H1 (cell line): Measurements from ENCODE around the gene RNF20. TPM values are rescaled to one million over a fixed set of nuclear protein-coding genes. Genes with fewer than 3 reads are reported as not detected.

ENCODE experiments used
- CTCF ChIA-PET: fragments of 300-600 bp; sonication (Branson Sonifier 250); formaldehyde crosslinking; loops from one replicate; lab custom pipeline; 2021; ENCODE audit not compliant: partially characterized antibody; lab: Charles Lee
- POLR2A ChIA-PET: fragments of 300-600 bp; sonication (Branson Sonifier 250); formaldehyde crosslinking; loops from one replicate; lab custom pipeline; 2021; ENCODE audit warnings: inconsistent platforms; ENCODE audit not compliant: partially characterized antibody; lab: Charles Lee
- DNase-seq, 2 experiments: peaks; one replicate each; pipeline versions ENCODE4 v3.0.0 to v3.0.0-alpha.2; 2010 to 2022; ENCODE audit warnings: low spot score in 2 of 2, low read depth in 1 of 2, mixed read lengths in 1 of 2
- FAIRE-seq: peaks from 2 replicates; lab custom pipeline; 2011; peaks lifted over from hg19 to GRCh38; lab: Jason Lieb, UNC
- H2AFZ ChIP-seq: 2 replicates; pipeline ENCODE4 v1.8.1; 2012; ENCODE audit warnings: low read length, inconsistent platforms
- H2AK5ac ChIP-seq: 2 replicates; pipeline ENCODE4 v1.6.1; 2013; ENCODE audit warnings: low read depth, low read length
- H2BK120ac ChIP-seq: replicated peaks from 2 replicates; pipeline ENCODE3; 2013; ENCODE audit warnings: low read depth, low read length, inconsistent platforms
- H2BK12ac ChIP-seq: 2 replicates; pipeline ENCODE4 v1.6.1; 2013; ENCODE audit warnings: low read depth, low read length
- H2BK15ac ChIP-seq: 2 replicates; pipeline ENCODE4 v1.6.1; 2013; ENCODE audit warnings: low read length
- H2BK20ac ChIP-seq: 2 replicates; pipeline ENCODE4 v1.6.1; 2013; ENCODE audit warnings: low read length
- H2BK5ac ChIP-seq: 2 replicates; pipeline ENCODE4 v1.6.1; 2013; ENCODE audit warnings: low read depth, low read length
- H3K14ac ChIP-seq: 2 replicates; pipeline ENCODE4 v1.6.1; 2013; ENCODE audit warnings: inconsistent platforms; ENCODE audit not compliant: insufficient read length
- H3K18ac ChIP-seq: 2 replicates; pipeline ENCODE4 v1.6.1; 2013; ENCODE audit warnings: low read length; ENCODE audit errors: extremely low read depth
- H3K23ac ChIP-seq: 2 replicates; pipeline ENCODE4 v1.6.1; 2013; ENCODE audit warnings: inconsistent platforms; ENCODE audit not compliant: insufficient read length
- H3K23me2 ChIP-seq: 2 replicates; pipeline ENCODE4 v1.6.1; 2013; ENCODE audit warnings: low read depth, low read length
- H3K27ac ChIP-seq: 2 replicates; pipeline ENCODE4 v1.6.1; 2011; ENCODE audit warnings: low read depth, low read length, inconsistent platforms
- H3K27me3 ChIP-seq, 4 experiments: replicated peaks in 1 of 4; 1 replicate in 1 of 4; 2 replicates in 3 of 4; pipeline versions ENCODE4 v1.6.1 to v1.8.1; 2011 to 2013; ENCODE audit warnings: low read length in 3 of 4, mild to moderate bottlenecking in 3 of 4, inconsistent platforms in 2 of 4, mixed read lengths in 2 of 4, moderate library complexity in 1 of 4; ENCODE audit not compliant: control insufficient read depth in 3 of 4, insufficient read depth in 3 of 4; ENCODE audit errors: extremely low read depth in 1 of 4
- H3K36me3 ChIP-seq, 4 experiments: 2 replicates each; pipeline versions ENCODE4 v1.6.1 to v1.8.1; 2011 to 2013; ENCODE audit warnings: mild to moderate bottlenecking in 4 of 4, low read length in 3 of 4, moderate library complexity in 2 of 4, control low read depth in 1 of 4, inconsistent platforms in 1 of 4; ENCODE audit not compliant: insufficient read depth in 4 of 4, control insufficient read depth in 2 of 4
- H3K4ac ChIP-seq: replicated peaks from 2 replicates; pipeline ENCODE3; 2013; ENCODE audit warnings: low read length, low read depth, mixed read lengths, inconsistent platforms; ENCODE audit not compliant: insufficient read length
- H3K4me1 ChIP-seq, 4 experiments: replicated peaks in 1 of 4; 1 replicate in 1 of 4; 2 replicates in 3 of 4; pipeline versions ENCODE4 v1.6.1 to v1.8.1; 2011 to 2013; ENCODE audit warnings: low read length in 3 of 4, inconsistent platforms in 2 of 4, mixed read lengths in 1 of 4; ENCODE audit not compliant: insufficient read depth in 4 of 4, control insufficient read depth in 3 of 4
- H3K4me2 ChIP-seq, 2 experiments: 2 replicates each; pipeline versions ENCODE4 v1.6.1 to v1.8.1; 2011 to 2013; ENCODE audit warnings: low read depth in 2 of 2, low read length in 2 of 2, control low read depth in 1 of 2, inconsistent platforms in 1 of 2, mild to moderate bottlenecking in 1 of 2; ENCODE audit not compliant: insufficient read depth in 1 of 2
- H3K4me3 ChIP-seq, 4 experiments: fragments of 200-600, 300-600 bp in 1 of 4; sonication (generic), shearing (Covaris generic), sonication (Bioruptor Twin) in 1 of 4; 2 replicates each; pipeline versions ENCODE4 v1.5.1 to v1.8.1; 2011 to 2016; ENCODE audit warnings: low read length in 4 of 4, low read depth in 3 of 4, control low read depth in 2 of 4, inconsistent platforms in 2 of 4, mild to moderate bottlenecking in 2 of 4, mixed read lengths in 1 of 4, moderate library complexity in 1 of 4; ENCODE audit not compliant: insufficient read depth in 2 of 4; ENCODE audit errors: extremely low read depth in 1 of 4
- H3K56ac ChIP-seq: replicated peaks from 2 replicates; pipeline ENCODE3; 2013; ENCODE audit warnings: low read depth, mild to moderate bottlenecking, mixed read lengths, low read length, inconsistent platforms; ENCODE audit not compliant: insufficient read length
- H3K79me1 ChIP-seq: 2 replicates; pipeline ENCODE4 v1.6.1; 2013; ENCODE audit warnings: low read depth, low read length, control low read depth
- H3K79me2 ChIP-seq, 2 experiments: 2 replicates each; pipeline versions ENCODE4 v1.6.1 to v1.8.1; 2012 to 2013; ENCODE audit warnings: low read length in 2 of 2, mild to moderate bottlenecking in 2 of 2, inconsistent platforms in 1 of 2; ENCODE audit not compliant: insufficient read depth in 2 of 2, control insufficient read depth in 1 of 2
- H3K9ac ChIP-seq, 4 experiments: replicated peaks in 1 of 4; 1 replicate in 1 of 4; 2 replicates in 3 of 4; pipeline versions ENCODE4 v1.6.1 to v1.8.1; 2011 to 2013; ENCODE audit warnings: low read depth in 3 of 4, low read length in 3 of 4, control low read depth in 2 of 4, mild to moderate bottlenecking in 2 of 4, moderate library complexity in 2 of 4, inconsistent platforms in 1 of 4; ENCODE audit errors: extremely low read depth in 1 of 4
- H3K9me3 ChIP-seq, 2 experiments: 2 replicates each; pipeline versions ENCODE4 v1.6.1 to v1.8.1; 2012 to 2013; ENCODE audit warnings: mild to moderate bottlenecking in 2 of 2, moderate library complexity in 2 of 2, control low read depth in 1 of 2, inconsistent platforms in 1 of 2, low read depth in 1 of 2, low read length in 1 of 2, mixed read lengths in 1 of 2; ENCODE audit not compliant: insufficient read depth in 2 of 2
- H4K20me1 ChIP-seq, 2 experiments: replicated peaks in 1 of 2; 2 replicates each; pipeline versions ENCODE3 to v1.8.1; 2011 to 2013; ENCODE audit warnings: inconsistent platforms in 2 of 2, low read length in 2 of 2, mild to moderate bottlenecking in 1 of 2; ENCODE audit not compliant: insufficient read depth in 2 of 2, control insufficient read depth in 1 of 2
- H4K5ac ChIP-seq: 2 replicates; pipeline ENCODE4 v1.6.1; 2013; ENCODE audit warnings: low read length, low read depth, mixed read lengths, inconsistent platforms; ENCODE audit not compliant: insufficient read length
- H4K8ac ChIP-seq: 2 replicates; pipeline ENCODE4 v1.8.0; 2013; ENCODE audit warnings: mild to moderate bottlenecking, moderate library complexity, low read length, inconsistent platforms; ENCODE audit not compliant: insufficient read depth; ENCODE audit errors: extremely low read depth
- H4K91ac ChIP-seq: replicated peaks from 2 replicates; pipeline ENCODE3; 2013; ENCODE audit warnings: low read length, mixed read lengths, inconsistent platforms; ENCODE audit not compliant: insufficient read length
- BCL11A ChIP-seq, 2 experiments: IDR thresholded peaks; one replicate each; pipeline ENCODE4 v1.6.1; 2011; ENCODE audit warnings: low read depth in 2 of 2, low read length in 2 of 2, mild to moderate bottlenecking in 2 of 2
- CBX5 ChIP-seq: fragments of 300-800, 300-1000 bp; sonication (generic); IDR thresholded peaks from 2 replicates; pipeline ENCODE4 v1.7.1; 2016; ENCODE audit warnings: antibody characterized with exemption, low read length, low read depth
- RAD21 ChIP-seq, 2 experiments: IDR thresholded peaks in 1 of 2; conservative IDR thresholded peaks in 1 of 2; 2 replicates each; pipeline ENCODE4 v1.6.1; 2011; ENCODE audit warnings: low read depth in 2 of 2, low read length in 2 of 2, improper control_type of control experiment in 1 of 2, inconsistent platforms in 1 of 2, mild to moderate bottlenecking in 1 of 2, moderate library complexity in 1 of 2
- RXRA ChIP-seq: IDR thresholded peaks from 2 replicates; pipeline ENCODE4 v1.6.1; 2011; ENCODE audit warnings: low read depth, mild to moderate bottlenecking, low read length, moderate library complexity; ENCODE audit not compliant: insufficient read depth
- SIRT6 ChIP-seq: IDR thresholded peaks from one replicate; pipeline ENCODE4 v1.7.1; 2012; ENCODE audit warnings: low read length, inconsistent platforms
- SP4 ChIP-seq: IDR thresholded peaks from 2 replicates; pipeline ENCODE4 v1.6.1; 2012; ENCODE audit warnings: low read length, inconsistent platforms
- TAF1 ChIP-seq: IDR thresholded peaks from 2 replicates; pipeline ENCODE4 v1.6.1; 2011; ENCODE audit warnings: mild to moderate bottlenecking, low read depth, low read length
- polyA plus RNA-seq, 7 experiments: library from polyadenylated mRNA; depleted of rRNA in 3 of 7; stranded (reverse) in 5 of 7; unstranded in 2 of 7; fragments of >200 nt in 5 of 7; fragments of 200-250 nt in 2 of 7; gene quantifications; 1 replicate in 5 of 7; 2 replicates in 1 of 7; 4 replicates in 1 of 7; pipeline versions ENCODE4 v1.2.1 to v1.2.3, GENCODE V29; 2011 to 2013; ENCODE audit warnings: missing spikeins in 2 of 7, mixed read lengths in 2 of 7
- total RNA-seq: library from RNA; stranded (reverse); fragmentation: NEBNext Ultra II Directional; extraction: Animal tissue kit (Norgen Biotek cat#: 25700); gene quantifications from 2 replicates; pipeline ENCODE4 v1.2.1, GENCODE V29; 2021
- TF ChIP-seq, protein P1 (sequence below), 3 experiments: IDR thresholded peaks; 1 replicate in 2 of 3; 2 replicates in 1 of 3; pipeline versions ENCODE4 v1.5.1 to v1.6.1; 2011; ENCODE audit warnings: low read length in 3 of 3, mild to moderate bottlenecking in 3 of 3, inconsistent platforms in 2 of 3, low read depth in 1 of 3, moderate library complexity in 1 of 3; ENCODE audit not compliant: insufficient read depth in 1 of 3; ENCODE audit errors: control extremely low read depth in 1 of 3
- TF ChIP-seq, protein P2 (sequence below): IDR thresholded peaks from 2 replicates; pipeline ENCODE4 v1.6.1; 2011; ENCODE audit warnings: low read length, improper control_type of control experiment

Gene RNF20
- total and polyA plus RNA-seq, 2 of the 8 experiments (the other 6 are each of a cell fraction or from before 2014, with no cell fraction given), result 9.4 to 65.2 TPM

DNA sequence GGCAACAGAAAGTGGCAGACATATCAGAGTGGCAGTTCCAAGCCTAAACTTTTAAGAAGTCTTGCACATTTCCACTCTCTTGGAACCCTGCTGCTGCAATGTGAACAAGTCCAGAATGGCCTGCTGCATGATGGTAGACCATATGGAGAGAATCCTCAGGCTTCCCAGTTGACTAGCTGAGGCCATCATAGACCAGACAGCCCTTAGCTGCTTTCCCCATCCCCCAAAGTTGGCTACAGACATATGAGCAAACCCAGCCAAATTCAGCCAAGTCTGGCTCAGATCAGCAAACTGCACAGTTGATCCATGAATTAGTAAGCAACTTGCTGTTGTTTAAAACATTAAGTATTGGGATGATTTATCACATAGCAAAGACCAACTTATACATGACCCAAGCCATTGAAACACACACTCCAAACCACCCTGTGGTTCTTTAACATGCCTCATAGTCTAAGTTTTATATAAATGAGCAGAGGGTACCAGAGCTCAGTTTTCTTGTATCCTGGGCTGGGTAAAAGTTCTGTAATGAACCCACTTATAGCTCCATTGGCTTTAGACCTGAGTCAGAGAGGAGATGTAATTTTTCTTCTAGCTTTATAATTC is 41.2 kb downstream of the RNF20 start:
- Histone ChIP-seq H2BK12ac (no peak overlapping the region), H3K79me2 (no peaks in the 10 kb centered on the region), H3K14ac (no peak overlapping the region), H3K4me2 (no peak overlapping the region), H3K23me2 (no peaks in the 10 kb centered on the region), H4K20me1 (no peaks in the 10 kb centered on the region), H2AFZ (no peak overlapping the region), H3K9me3 (no peaks in the 10 kb centered on the region), H4K8ac (no peak overlapping the region), H3K4me1 (peaks cover 0 to 16% (median 4%) of the 10 kb centered on the region in 4 experiments; a peak in 3 of 7 replicates), H2BK20ac (no peak overlapping the region), H4K5ac (no peak overlapping the region), H3K18ac (no peak overlapping the region), H3K27me3 (no peaks in the 10 kb centered on the region), H3K9ac (no peak overlapping the region), H3K4ac (no peak overlapping the region), H4K91ac (no peak overlapping the region), H2BK5ac (no peak overlapping the region), H3K36me3 (peaks cover 0 to 6% (median 0%) of the 10 kb centered on the region in 4 experiments; a peak in 1 of 8 replicates), H2BK15ac (no peak overlapping the region), H3K23ac (no peak overlapping the region), H3K27ac (no peak overlapping the region), H2BK120ac (no peak overlapping the region), H3K56ac (no peak overlapping the region), H2AK5ac (no peak overlapping the region), H3K4me3 (no peak overlapping the region), H3K79me1 (no peaks in the 10 kb centered on the region)
- no peak for DNase-seq
- POLR2A ChIA-PET, result interaction anchor here (0.6 kb wide), 1 partner anchor 22 kb away, joined by 3 read pairs; no protein-coding TSS in a partner anchor
- CTCF ChIA-PET, result interaction anchor here (1.1 to 1.8 kb wide), 4 partner anchors 24 to 126 kb away, joined by 3 to 4 read pairs (median 4); no protein-coding TSS in a partner anchor
- TF ChIP-seq TAF1 (no peak), RAD21 (IDR thresholded peaks at IDR 0.05 in 1 of 2, conservative IDR thresholded peaks at IDR 0.05 in 1 of 2; ENCODE audit: low read depth in 2 of 2, low read length in 2 of 2) (no peak), RXRA (no peak), BCL11A (IDR thresholded peaks at IDR 0.05; ENCODE audit: low read depth in 2 of 2, low read length in 2 of 2) (no peak), SIRT6 (no peak), SP4 (no peak), CBX5 (no peak)
- TF ChIP-seq, protein P1, sequence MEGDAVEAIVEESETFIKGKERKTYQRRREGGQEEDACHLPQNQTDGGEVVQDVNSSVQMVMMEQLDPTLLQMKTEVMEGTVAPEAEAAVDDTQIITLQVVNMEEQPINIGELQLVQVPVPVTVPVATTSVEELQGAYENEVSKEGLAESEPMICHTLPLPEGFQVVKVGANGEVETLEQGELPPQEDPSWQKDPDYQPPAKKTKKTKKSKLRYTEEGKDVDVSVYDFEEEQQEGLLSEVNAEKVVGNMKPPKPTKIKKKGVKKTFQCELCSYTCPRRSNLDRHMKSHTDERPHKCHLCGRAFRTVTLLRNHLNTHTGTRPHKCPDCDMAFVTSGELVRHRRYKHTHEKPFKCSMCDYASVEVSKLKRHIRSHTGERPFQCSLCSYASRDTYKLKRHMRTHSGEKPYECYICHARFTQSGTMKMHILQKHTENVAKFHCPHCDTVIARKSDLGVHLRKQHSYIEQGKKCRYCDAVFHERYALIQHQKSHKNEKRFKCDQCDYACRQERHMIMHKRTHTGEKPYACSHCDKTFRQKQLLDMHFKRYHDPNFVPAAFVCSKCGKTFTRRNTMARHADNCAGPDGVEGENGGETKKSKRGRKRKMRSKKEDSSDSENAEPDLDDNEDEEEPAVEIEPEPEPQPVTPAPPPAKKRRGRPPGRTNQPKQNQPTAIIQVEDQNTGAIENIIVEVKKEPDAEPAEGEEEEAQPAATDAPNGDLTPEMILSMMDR (IDR thresholded peaks at IDR 0.05; ENCODE audit: control extremely low read depth in 1 of 3, insufficient read depth in 1 of 3, low read depth in 1 of 3, low read length in 3 of 3), result no peak
- TF ChIP-seq, protein P2, sequence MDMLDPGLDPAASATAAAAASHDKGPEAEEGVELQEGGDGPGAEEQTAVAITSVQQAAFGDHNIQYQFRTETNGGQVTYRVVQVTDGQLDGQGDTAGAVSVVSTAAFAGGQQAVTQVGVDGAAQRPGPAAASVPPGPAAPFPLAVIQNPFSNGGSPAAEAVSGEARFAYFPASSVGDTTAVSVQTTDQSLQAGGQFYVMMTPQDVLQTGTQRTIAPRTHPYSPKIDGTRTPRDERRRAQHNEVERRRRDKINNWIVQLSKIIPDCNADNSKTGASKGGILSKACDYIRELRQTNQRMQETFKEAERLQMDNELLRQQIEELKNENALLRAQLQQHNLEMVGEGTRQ, result no peak
- no peak for FAIRE-seq
